Left lung (tissue), 10 donors: ENCODE data around the gene TMEM209. TPM values are rescaled to one million over a fixed set of nuclear protein-coding genes. Genes with fewer than 3 reads are reported as not detected.
A peak's percentile ranks its signal among the peaks of the same experiment; 100 is the strongest.

ENCODE experiments used
- ATAC-seq: fragments of 200-7000 bp; cut with Tn5 transposase; one replicate; pipeline ENCODE4 v1.9.1; 2020; ENCODE audit warnings: moderate library complexity
- DNase-seq, 4 donors: peaks; one replicate each; pipeline ENCODE4 v3.0.0-alpha.2; 2013 to 2020
- H3K27ac ChIP-seq, 2 donors: fragments of 200-600 bp; sonication (generic) in 1 of 2; one replicate each; pipeline versions ENCODE4 v1.5.0 to v1.8.0; 2020 to 2021
- H3K27me3 ChIP-seq, 2 donors: fragments of 200-600 bp; sonication (generic) in 1 of 2; one replicate each; pipeline versions ENCODE4 v1.5.0 to v1.8.0; 2020 to 2021
- H3K36me3 ChIP-seq, 2 donors: fragments of 200-600 bp; sonication (generic) in 1 of 2; one replicate each; pipeline versions ENCODE4 v1.5.0 to v1.8.0; 2020 to 2021
- H3K4me1 ChIP-seq, 2 donors: fragments of 200-600 bp; one replicate each; pipeline ENCODE4 v1.8.0; 2021
- H3K4me3 ChIP-seq, 2 donors: fragments of 200-600 bp; sonication (generic) in 1 of 2; one replicate each; pipeline versions ENCODE4 v1.5.0 to v1.8.0; 2020 to 2021; ENCODE audit warnings: mild to moderate bottlenecking in 1 of 2
- H3K9me3 ChIP-seq, 2 donors: fragments of 200-600 bp; sonication (generic) in 1 of 2; one replicate each; pipeline versions ENCODE4 v1.5.0 to v1.8.0; 2020 to 2021
- intact Hi-C, 2 donors: fragments of 100-400 bp; cut with DNase I; formaldehyde crosslinking; loops; one replicate each; pipeline versions ENCODE4 v1.11.2 to v1.14.2; 2022
- polyA plus RNA-seq, 6 donors: library from polyadenylated mRNA; unstranded; fragments of 120-200 nt; gene quantifications; one replicate each; pipeline ENCODE4 v1.2.1, GENCODE V29; 2013; ENCODE audit not compliant: insufficient read length in 6 of 6
- total RNA-seq, 2 donors: library from RNA; stranded (reverse); fragmentation: NEBNext Ultra II Directional; extraction: Animal tissue kit (Norgen Biotek cat#: 25700); gene quantifications; one replicate each; pipeline ENCODE4 v1.2.1, GENCODE V29; 2021
- TF ChIP-seq, protein P1 (sequence below), 2 donors: fragments of 200-600 bp; sonication (generic) in 1 of 2; IDR thresholded peaks; one replicate each; pipeline versions ENCODE4 v1.5.0 to v1.8.0; 2021; ENCODE audit warnings: antibody characterized with exemption in 2 of 2
- donor health status: DM: no; HTN: yes; CAD: no.
- donor health status: DM: no; HTN: no; CAD: no.

The TMEM209 gene
- total and polyA plus RNA-seq, 8 donors = 18.8 to 23.5 (median 20.3) TPM

DNA sequence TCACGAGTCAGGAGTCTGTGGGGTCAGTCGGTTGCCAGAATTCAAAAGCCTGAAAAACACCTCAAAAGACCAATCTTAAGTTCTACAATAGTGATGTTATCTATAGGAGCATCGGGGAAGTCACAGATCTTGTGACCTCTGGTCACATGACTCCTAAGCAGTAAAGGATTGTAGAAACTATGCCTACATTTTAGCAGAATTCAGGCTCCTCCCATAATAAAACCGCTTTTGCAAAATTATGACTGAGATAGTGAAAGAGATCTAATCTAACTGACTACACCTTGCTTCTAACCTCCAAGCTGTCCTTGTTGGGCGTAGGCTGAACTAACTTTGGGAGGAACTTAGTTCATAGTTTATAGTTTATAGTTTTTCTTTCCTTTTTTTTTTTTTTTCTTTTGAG, 19.0 kb upstream of the TMEM209 start:
- Histone ChIP-seq H3K9me3 (no peaks in the 10 kb centered on the region), H3K4me1 (no peaks in the 10 kb centered on the region), H3K27me3 (no peaks in the 10 kb centered on the region), H3K4me3 (no peak overlapping the region), H3K36me3 (no peaks in the 10 kb centered on the region), H3K27ac (no peak overlapping the region)
- intact Hi-C loops = no loop called here
- DNase-seq (no peak), ATAC-seq (no peak)
- TF ChIP-seq, protein P1, sequence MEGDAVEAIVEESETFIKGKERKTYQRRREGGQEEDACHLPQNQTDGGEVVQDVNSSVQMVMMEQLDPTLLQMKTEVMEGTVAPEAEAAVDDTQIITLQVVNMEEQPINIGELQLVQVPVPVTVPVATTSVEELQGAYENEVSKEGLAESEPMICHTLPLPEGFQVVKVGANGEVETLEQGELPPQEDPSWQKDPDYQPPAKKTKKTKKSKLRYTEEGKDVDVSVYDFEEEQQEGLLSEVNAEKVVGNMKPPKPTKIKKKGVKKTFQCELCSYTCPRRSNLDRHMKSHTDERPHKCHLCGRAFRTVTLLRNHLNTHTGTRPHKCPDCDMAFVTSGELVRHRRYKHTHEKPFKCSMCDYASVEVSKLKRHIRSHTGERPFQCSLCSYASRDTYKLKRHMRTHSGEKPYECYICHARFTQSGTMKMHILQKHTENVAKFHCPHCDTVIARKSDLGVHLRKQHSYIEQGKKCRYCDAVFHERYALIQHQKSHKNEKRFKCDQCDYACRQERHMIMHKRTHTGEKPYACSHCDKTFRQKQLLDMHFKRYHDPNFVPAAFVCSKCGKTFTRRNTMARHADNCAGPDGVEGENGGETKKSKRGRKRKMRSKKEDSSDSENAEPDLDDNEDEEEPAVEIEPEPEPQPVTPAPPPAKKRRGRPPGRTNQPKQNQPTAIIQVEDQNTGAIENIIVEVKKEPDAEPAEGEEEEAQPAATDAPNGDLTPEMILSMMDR (IDR thresholded peaks at IDR 0.05) = no peak

DNA sequence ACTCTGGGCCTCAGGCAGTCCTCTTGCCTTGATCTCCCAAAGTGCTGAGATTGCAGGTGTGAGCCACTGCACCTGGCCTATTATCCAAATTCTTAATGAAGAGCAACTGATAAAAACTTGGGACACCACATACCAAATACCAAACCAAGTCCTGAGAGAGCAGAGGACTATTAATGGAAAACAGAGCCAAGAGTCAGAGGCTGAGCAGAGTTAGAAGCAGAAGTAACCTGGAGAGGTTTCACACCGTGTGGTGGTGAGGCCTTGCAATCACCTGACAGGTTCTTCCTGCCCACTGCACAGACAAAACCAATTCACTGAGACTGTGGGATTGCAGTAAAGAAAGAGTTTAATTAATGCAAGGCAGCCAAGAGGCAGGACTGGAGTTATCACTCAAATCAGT, 18.4 kb upstream of the TMEM209 start:
- H3K9me3 ChIP-seq = no peaks in the 10 kb centered on the region
- H3K36me3 ChIP-seq = no peaks in the 10 kb centered on the region
- H3K27me3 ChIP-seq = no peaks in the 10 kb centered on the region
- no peak overlapping the region for H3K27ac ChIP-seq
- TF ChIP-seq, protein P1 (IDR thresholded peaks at IDR 0.05) = no peak
- no peak for DNase-seq
- H3K4me3 ChIP-seq = no peak overlapping the region
- no peak for ATAC-seq
- no peaks in the 10 kb centered on the region for H3K4me1 ChIP-seq
- intact Hi-C loops = no loop called here

DNA sequence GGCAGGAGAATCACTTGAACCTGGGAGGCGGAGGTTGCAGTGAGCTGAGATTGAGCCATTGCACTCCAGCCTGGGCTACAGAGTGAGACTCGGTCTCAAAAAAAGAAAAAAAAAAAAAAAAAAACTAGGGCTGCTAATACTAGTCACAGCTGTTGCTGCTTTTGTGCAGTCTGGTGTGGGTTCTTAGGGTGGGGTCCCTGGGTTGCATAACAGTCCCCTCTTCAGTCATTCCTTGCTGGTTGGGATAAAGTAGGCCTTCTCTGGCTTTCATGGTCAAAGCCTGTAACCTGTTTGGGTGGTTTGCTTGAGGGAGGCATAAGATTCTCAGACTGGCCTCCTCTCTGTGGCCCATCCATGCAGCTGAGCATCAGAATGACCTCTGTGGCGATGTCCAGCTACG, 16.5 kb upstream of the TMEM209 start:
- intact Hi-C loops = no loop called here
- DNase-seq = no peak
- no peak for ATAC-seq
- H3K36me3 ChIP-seq = no peaks in the 10 kb centered on the region
- no peak overlapping the region for H3K4me3 ChIP-seq
- H3K4me1 ChIP-seq = no peaks in the 10 kb centered on the region
- no peak overlapping the region for H3K27ac ChIP-seq
- H3K9me3 ChIP-seq = no peaks in the 10 kb centered on the region
- no peaks in the 10 kb centered on the region for H3K27me3 ChIP-seq
- TF ChIP-seq, protein P1 (IDR thresholded peaks at IDR 0.05) = no peak

DNA sequence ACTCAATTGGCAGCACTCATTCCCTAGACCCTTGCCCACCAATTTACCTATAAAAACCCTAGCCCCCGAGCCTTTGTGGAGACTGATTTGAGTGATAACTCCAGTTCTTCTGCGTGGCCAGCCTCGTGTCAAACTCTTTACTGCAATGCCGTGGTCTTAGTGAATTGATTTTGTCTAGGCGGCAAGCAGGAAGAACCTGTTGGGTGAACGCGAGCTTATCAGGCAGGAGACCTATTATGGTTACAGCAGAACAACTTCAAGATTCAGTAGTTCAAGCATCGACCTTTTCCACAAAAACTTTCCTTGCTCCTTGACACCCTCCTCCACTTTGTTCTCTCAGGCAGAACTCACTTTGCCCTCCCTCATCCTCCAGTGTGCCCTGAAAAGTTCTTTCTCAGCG, 14.7 kb upstream of the TMEM209 start:
- H3K27ac ChIP-seq = no peak overlapping the region
- H3K9me3 ChIP-seq = no peaks in the 10 kb centered on the region
- DNase-seq (peak in 1 of 4 donors; percentile 28), ATAC-seq (no peak)
- no peaks in the 10 kb centered on the region for H3K36me3 ChIP-seq
- intact Hi-C loops = no loop called here
- no peak overlapping the region for H3K4me3 ChIP-seq
- no peaks in the 10 kb centered on the region for H3K4me1 ChIP-seq
- peaks cover 0 to 1% of the 10 kb centered on the region in 2 donors for H3K27me3 ChIP-seq
- TF ChIP-seq, protein P1 (IDR thresholded peaks at IDR 0.05) = no peak

DNA sequence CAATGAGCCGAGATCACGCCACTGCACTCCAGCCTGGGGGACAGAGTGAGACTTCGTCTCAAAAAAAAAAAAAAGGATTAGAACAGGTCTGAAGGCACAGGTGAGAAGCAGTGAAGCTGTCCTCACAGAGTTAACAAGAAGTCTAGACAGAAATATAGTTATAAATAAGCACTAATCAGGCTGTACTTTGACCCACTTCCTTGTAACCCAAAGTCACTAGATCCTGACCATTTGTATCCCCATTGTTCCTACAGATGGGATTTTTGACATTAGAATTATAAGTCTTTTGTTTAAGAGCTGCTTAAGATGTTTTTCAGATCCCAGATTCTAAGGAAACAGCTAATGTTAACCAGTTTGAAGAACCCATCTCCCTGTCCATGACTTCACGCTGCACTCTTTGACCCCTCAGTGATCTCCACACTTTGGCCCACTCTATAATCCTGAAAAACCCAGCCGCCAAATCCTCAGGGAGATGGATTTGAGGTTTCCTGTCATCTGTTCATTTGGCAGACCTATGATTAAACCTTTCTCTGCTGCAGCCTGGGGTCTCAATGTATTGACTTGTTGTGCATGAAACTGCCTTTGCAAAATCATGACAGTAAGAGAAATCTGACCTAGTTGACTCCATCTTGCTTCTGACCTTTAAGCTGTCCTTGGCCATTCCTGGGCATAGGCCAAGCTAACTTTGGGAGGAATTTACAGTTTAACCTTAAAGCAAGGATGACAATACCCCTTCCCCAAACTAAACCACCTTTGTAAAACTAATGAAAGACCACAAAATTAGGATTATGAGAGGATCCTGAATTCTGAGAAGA, 13.8 kb upstream of the TMEM209 start:
- TF ChIP-seq, protein P1 (IDR thresholded peaks at IDR 0.05) = no peak
- ATAC-seq (no peak), DNase-seq (no peak)
- Histone ChIP-seq H3K4me1 (no peaks in the 10 kb centered on the region), H3K36me3 (no peaks in the 10 kb centered on the region), H3K27me3 (peaks cover 0 to 3% of the 10 kb centered on the region in 2 donors), H3K9me3 (no peaks in the 10 kb centered on the region), H3K4me3 (no peak overlapping the region), H3K27ac (no peak overlapping the region)
- intact Hi-C loops = no loop called here
